ENCODE measurements around the gene CCNQ. TPM values are rescaled to one million over a fixed set of nuclear protein-coding genes. Genes with fewer than 3 reads are reported as not detected.

Gene CCNQ
- total and polyA plus RNA-seq, 10 of the 15 experiments (the other 5 are each of a cell fraction or from before 2014, with no cell fraction given) = 0.45 to 36.2 (median 18.2) TPM

DNA sequence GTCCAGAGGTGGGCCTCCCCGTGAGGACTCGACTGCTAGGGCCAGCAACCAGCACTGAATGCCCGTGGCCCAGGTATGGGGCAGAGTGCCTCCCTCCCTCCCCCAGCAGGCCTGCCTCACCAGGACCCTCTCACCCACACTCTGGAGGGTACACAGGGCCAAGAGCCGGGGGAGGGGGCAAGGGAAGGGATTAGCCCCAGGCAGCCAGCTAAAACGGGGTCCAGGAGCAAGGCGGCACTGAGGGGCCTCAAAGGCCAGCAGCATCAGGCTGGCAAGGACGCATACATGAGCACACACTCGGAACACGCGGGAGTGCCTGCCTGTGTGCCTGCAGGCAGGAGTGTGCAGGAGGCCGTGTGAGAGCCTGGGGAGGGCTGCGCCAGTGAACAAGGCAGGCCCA lies 29.7 kb upstream of the CCNQ start:
- intact Hi-C loops (cut with micrococcal nuclease; ENCODE audit: unreplicated experiment) (no loop called here), in situ Hi-C loops (cut with MboI) (no loop called here)
- no peak overlapping the region for H2AFZ ChIP-seq (ENCODE audit: control insufficient read depth, low read depth, low read length)
- no peak for FAIRE-seq
- no peaks in the 10 kb centered on the region for H3K79me2 ChIP-seq (ENCODE audit: control insufficient read depth, insufficient read depth, low read length)
- TF ChIP-seq RELA (IDR thresholded peaks at IDR 0.05; ENCODE audit: borderline replicate concordance, partially characterized antibody) (no peak), IKZF2 (IDR thresholded peaks at IDR 0.05) (no peak), SP1 (IDR thresholded peaks at IDR 0.05; ENCODE audit: low read depth, low read length) (no peak), POU2F2 (IDR thresholded peaks at IDR 0.05; ENCODE audit: borderline replicate concordance, low read depth, low read length) (no peak), PAX5 (IDR thresholded peaks at IDR 0.05; ENCODE audit: borderline replicate concordance, low read depth, low read length) (no peak), MEF2B (IDR thresholded peaks at IDR 0.05; ENCODE audit: partially characterized antibody, poor library complexity, severe bottlenecking) (no peak), CEBPB (IDR thresholded peaks at IDR 0.05; ENCODE audit: borderline replicate concordance in 1 of 2, low read depth in 2 of 2, low read length in 2 of 2) (no peak)
- TF ChIP-seq, protein P1, sequence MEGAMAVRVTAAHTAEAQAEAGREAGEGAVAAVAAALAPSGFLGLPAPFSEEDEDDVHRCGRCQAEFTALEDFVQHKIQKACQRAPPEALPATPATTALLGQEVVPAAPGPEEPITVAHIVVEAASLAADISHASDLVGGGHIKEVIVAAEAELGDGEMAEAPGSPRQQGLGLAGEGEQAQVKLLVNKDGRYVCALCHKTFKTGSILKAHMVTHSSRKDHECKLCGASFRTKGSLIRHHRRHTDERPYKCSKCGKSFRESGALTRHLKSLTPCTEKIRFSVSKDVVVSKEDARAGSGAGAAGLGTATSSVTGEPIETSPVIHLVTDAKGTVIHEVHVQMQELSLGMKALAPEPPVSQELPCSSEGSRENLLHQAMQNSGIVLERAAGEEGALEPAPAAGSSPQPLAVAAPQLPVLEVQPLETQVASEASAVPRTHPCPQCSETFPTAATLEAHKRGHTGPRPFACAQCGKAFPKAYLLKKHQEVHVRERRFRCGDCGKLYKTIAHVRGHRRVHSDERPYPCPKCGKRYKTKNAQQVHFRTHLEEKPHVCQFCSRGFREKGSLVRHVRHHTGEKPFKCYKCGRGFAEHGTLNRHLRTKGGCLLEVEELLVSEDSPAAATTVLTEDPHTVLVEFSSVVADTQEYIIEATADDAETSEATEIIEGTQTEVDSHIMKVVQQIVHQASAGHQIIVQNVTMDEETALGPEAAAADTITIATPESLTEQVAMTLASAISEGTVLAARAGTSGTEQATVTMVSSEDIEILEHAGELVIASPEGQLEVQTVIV (IDR thresholded peaks at IDR 0.05; ENCODE audit: borderline replicate concordance, partially characterized antibody) = no peak
- TF ChIP-seq, protein P2, sequence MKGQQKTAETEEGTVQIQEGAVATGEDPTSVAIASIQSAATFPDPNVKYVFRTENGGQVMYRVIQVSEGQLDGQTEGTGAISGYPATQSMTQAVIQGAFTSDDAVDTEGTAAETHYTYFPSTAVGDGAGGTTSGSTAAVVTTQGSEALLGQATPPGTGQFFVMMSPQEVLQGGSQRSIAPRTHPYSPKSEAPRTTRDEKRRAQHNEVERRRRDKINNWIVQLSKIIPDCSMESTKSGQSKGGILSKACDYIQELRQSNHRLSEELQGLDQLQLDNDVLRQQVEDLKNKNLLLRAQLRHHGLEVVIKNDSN (IDR thresholded peaks at IDR 0.05; ENCODE audit: borderline replicate concordance, extremely low read length, insufficient read depth, low read depth, low read length) = no peak
- H3K36me3 ChIP-seq (ENCODE audit: control insufficient read depth in 2 of 2, insufficient read depth in 2 of 2, low read length in 1 of 2) = no peaks in the 10 kb centered on the region
- H3K9me3 ChIP-seq (replicated peaks; ENCODE audit: control insufficient read depth, insufficient read depth, low read length) = no peaks in the 10 kb centered on the region; the same call in 2 of the 3 replicates
- H3K27me3 ChIP-seq (replicated peaks in 1 of 2; ENCODE audit: control insufficient read depth in 2 of 2, insufficient read depth in 2 of 2, low read length in 1 of 2) = no peaks in the 10 kb centered on the region
- 33% methylated on average over 10 of the region's 12 CpGs for WGBS (ENCODE audit: insufficient coverage, insufficient replicate concordance, low lambda C conversion rate, missing lambda C conversion rate)
- ChIA-PET POLR2A (no interaction called here), RAD21 (ENCODE audit: unreplicated experiment) (no interaction called here), SMC1A (ENCODE audit: uncharacterized antibody, unreplicated experiment) (no interaction called here), CTCF (no interaction called here)
- H3K9ac ChIP-seq (ENCODE audit: control insufficient read depth, insufficient read depth, low read length) = no peak overlapping the region
- no peak overlapping the region for H3K27ac ChIP-seq (ENCODE audit: control insufficient read depth, insufficient read depth)
- DNase-seq (ENCODE audit: low read depth, low spot score) = no peak
- H3K4me2 ChIP-seq (ENCODE audit: control insufficient read depth, insufficient read depth) = no peak overlapping the region
- H4K20me1 ChIP-seq (ENCODE audit: control insufficient read depth, insufficient read depth) = no peaks in the 10 kb centered on the region
- no peak for ATAC-seq
- no TSS peak for BruUV-seq (replicated peaks)
- no peak overlapping the region for H3K4me3 ChIP-seq
- no peaks in the 10 kb centered on the region for H3K4me1 ChIP-seq (ENCODE audit: control insufficient read depth, insufficient read depth, low read length)

All from GM12878 (cell line).